NCI-H1417 treated with DMSO at 0.1 percent for 48 hours (cell line): ENCODE measurements around the gene NAA10.
"Not testable (repeated sequence)": the region's sequence is repeated elsewhere in the genome, so short reads cannot be mapped to it uniquely, and the experiment has no call there.

Source experiments
- DNase-seq: peaks from one replicate; lab custom pipeline; 2025; lab: John Stamatoyannopoulos, UW

The NAA10 gene

GRCh38 chrX:153934762-153935325 is at the start of gene NAA10:
Gene NAA10, minus strand, starts transcription at chrX:153935037. Its CDS starts 133 bp downstream, at chrX:153934904.
- DNase-seq = no peak

- no peak for DNase-seq
Measured at GRCh38 chrX:153983321-153983801, 48.5 kb upstream of the NAA10 start.

- DNase-seq = no peak
Measured at GRCh38 chrX:153981771-153982533, 47.1 kb upstream of the NAA10 start.

GRCh38 chrX:153981231-153981630 is 46.4 kb upstream of the NAA10 start:
- DNase-seq = no peak

GRCh38 chrX:153980394-153980793 is 45.6 kb upstream of the NAA10 start:
- DNase-seq = not testable (repeated sequence)

- DNase-seq = no peak
Measured at GRCh38 chrX:153974726-153975286, 40.0 kb upstream of the NAA10 start.

- no peak for DNase-seq
Measured at GRCh38 chrX:153974003-153974725, 39.3 kb upstream of the NAA10 start.

GRCh38 chrX:153973127-153974002 is 38.5 kb upstream of the NAA10 start:
- no peak for DNase-seq

GRCh38 chrX:153972368-153973126 is 37.7 kb upstream of the NAA10 start, which contains the start of gene TMEM187:
Gene TMEM187, plus strand, starts transcription at chrX:153972754. Its CDS starts 9,309 bp downstream, at chrX:153982063.
- peak; percentile 76 for DNase-seq

- peak; percentile 86 for DNase-seq
Measured at GRCh38 chrX:153971450-153972367, 36.9 kb upstream of the NAA10 start, which contains the start of gene HCFC1. Gene HCFC1, minus strand, starts transcription at chrX:153971818. Its CDS starts 978 bp downstream, at chrX:153970840.

- DNase-seq = peak; percentile 18
Measured at GRCh38 chrX:153971124-153971449, 36.2 kb upstream of the NAA10 start.

- DNase-seq = no peak
Measured at GRCh38 chrX:153970357-153971123, 35.7 kb upstream of the NAA10 start.

- DNase-seq = no peak
Measured at GRCh38 chrX:153969904-153970356, 35.1 kb upstream of the NAA10 start.

- DNase-seq = no peak
Measured at GRCh38 chrX:153969125-153969903, 34.5 kb upstream of the NAA10 start.

GRCh38 chrX:153968754-153969124 is 33.9 kb upstream of the NAA10 start:
- DNase-seq = no peak

GRCh38 chrX:153968255-153968654 is 33.4 kb upstream of the NAA10 start:
- no peak for DNase-seq

GRCh38 chrX:153967536-153968224 is 32.8 kb upstream of the NAA10 start:
- no peak for DNase-seq
